OCI-M2 (cell line): ENCODE measurements around the gene PLCB1.
"Not testable (repeated sequence)": the region's sequence is repeated elsewhere in the genome, so short reads cannot be mapped to it uniquely, and the experiment has no call there.

Experiments
- DNase-seq: peaks from one replicate; lab custom pipeline; 2025; ENCODE audit not compliant: unreplicated experiment; lab: John Stamatoyannopoulos, UW

Gene PLCB1

GRCh38 chr20:8131598-8132483 is at the start of gene PLCB1:
TSS of gene PLCB1 (plus strand) at chr20:8132266. CDS start at chr20:8132652, 386 bp downstream.
- DNase-seq, result no peak

DNA sequence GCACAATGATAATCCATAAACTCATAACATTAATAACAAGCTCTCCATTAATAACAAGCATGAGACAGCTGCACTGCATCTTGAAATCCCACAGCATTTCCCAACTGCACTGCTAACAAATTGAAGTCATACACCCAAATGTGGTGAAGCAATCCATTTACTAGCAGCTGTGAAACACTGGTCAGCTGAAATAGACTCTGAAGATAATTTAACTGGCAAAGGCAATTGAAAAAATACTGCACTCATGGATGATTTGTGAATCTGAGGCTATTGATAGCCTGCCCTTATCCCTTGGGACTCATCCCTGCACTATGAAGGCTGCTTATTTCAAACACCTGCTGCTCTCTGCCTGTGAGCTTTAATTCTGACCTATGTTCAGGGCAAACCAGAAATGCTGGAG is 49.1 kb upstream of the PLCB1 start:
- DNase-seq, result no peak

DNA sequence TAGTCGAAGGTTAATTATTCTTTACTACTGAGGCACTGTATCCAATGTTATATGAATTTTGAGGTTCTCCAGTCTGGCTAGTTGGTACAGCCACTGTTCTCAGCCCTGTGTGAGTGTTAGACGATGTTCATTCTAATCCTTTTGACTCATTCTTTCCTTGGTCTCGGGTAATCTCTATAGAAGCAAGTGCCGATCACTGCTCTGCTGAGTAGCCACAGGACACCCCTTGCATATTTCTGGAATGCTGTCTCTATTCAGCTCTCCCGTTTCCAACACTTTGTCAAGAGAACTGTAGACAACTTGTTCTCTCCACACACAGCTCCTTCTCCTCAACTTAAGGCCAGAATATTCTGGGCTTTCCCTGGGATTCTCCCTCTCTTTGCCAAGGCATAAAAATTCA is 42.4 kb upstream of the PLCB1 start:
- DNase-seq, result no peak

GRCh38 chr20:8094415-8094818 is 37.6 kb upstream of the PLCB1 start:
- DNase-seq, result no peak

- DNase-seq, result no peak
Measured at GRCh38 chr20:8094850-8095249, 37.2 kb upstream of the PLCB1 start.

DNA sequence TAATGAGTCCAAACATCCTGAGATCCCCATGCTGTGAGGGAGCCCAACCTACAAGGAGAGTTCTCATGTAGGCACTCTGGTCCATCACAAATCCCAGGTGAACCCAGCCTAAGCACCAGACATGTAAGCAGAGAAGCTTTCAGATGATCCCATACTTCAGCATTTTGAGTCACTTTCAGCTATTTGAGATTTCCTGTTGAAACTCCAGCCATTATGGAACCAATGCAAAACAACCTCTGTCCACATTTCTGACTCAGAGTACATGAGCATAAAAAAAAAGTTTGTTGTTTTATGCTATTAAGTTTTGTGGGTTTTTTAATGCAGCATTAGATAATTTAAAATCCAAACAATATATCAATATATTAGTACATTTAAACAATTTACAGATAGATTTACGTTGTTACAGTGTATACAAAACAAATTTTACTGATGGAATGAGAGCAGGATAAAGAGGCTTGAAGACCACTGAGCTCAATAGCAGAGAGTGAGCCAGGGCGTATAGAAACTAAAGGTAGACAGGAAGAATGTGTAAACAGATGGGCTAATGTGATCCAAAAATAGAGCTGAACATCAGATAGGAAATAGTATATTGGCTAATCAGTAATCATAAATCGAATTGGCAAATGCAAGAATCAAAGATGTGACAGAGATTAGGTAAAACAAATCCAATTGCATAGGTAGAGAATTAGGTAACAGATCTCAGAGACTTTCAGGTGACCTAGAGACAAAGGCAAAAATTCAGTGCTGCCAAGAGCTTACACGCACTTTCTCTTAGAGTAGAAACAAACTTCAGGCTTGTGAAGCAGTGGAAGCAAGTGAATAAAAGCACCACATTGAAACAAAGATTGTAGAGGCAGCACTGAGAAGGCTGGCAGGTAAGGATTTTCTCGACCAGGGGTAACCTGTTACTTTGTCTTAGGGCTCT is 36.2 kb upstream of the PLCB1 start:
- no peak for DNase-seq

DNA sequence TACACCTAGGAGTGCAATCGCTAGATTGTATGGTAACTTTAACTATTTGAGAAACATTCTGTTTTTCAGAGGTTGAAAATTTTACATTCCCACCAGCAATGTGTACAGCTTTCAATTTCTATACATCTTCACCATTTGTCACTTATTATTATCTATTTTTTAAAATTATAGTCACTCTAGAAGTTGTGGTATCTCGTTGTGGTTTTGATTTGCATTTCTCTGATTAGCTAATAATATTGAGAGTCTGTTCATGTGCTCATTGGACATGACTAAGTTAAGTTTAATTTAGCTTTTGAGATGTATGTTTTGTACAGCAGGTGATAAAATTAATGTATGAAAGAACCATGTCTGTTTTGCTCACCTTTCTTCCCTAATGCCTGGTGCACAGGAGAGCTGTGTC is 34.8 kb upstream of the PLCB1 start:
- no peak for DNase-seq

DNA sequence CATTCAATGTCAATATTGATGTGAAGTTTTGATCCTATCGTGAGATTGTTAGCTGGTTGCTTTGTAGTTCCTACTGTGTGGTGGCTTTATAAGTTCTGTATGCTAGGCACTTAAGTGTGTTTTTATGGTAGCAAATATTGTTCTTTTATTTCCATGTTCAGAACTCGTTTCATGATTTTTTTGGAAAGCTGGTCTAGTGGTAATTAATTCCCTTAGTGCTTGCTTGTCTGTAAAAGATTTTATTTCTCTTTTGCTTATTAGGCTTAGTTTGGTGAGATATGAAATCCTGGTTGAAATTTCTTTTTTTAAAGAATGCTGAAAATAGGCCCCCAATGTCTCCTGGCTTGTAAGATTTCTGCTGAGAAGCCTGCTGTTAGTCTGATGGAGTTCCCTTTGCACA is 27.8 kb upstream of the PLCB1 start:
- no peak for DNase-seq

- not testable (repeated sequence) for DNase-seq
Measured at GRCh38 chr20:8114612-8115011, 17.5 kb upstream of the PLCB1 start.

GRCh38 chr20:8115436-8115835 is 16.6 kb upstream of the PLCB1 start:
- no peak for DNase-seq

- DNase-seq, result no peak
Measured at GRCh38 chr20:8116067-8116811, 15.8 kb upstream of the PLCB1 start.

- DNase-seq, result no peak
Measured at GRCh38 chr20:8117636-8118035, 14.4 kb upstream of the PLCB1 start.

GRCh38 chr20:8118039-8118438 is 14.0 kb upstream of the PLCB1 start:
- no peak for DNase-seq

DNA sequence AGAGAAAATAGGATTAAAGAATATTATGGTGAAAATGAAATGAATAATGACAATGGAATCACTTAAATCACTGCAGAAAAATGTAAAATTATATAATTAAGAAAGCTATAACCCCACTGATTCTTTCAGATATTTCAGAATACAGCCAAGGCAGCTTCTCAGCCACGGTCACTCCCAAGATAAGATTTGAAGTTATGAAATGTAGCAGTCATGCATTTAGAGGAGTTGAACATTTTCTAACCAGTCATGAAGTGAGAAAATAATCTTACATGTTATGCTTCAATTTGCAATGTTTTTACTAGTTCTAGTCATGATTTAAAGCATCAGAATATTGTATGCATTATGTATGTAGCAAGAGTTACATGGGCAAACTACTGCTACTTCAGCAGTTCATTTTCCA is 13.3 kb upstream of the PLCB1 start:
- no peak for DNase-seq

DNA sequence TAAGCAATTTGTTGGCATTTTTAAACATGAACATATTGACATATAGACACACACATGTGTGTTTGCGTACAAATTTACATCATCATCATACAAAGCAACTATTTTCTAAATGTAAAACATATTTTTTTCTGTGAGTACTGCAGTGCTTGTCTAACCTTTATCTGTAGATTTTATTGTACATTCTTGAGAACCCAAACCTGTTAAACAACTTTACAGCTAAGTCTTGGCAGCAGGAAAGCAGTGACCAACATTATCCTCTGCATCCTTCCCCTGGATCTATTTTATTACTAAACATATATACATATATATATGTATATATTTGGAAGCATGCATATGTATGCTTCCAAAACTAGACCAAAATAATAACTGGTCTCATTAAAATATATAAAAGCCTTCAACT is 10.4 kb upstream of the PLCB1 start:
- no peak for DNase-seq

- DNase-seq, result no peak
Measured at GRCh38 chr20:8124639-8125038, 7.4 kb upstream of the PLCB1 start.

- DNase-seq, result no peak
Measured at GRCh38 chr20:8126181-8126580, 5.9 kb upstream of the PLCB1 start.

DNA sequence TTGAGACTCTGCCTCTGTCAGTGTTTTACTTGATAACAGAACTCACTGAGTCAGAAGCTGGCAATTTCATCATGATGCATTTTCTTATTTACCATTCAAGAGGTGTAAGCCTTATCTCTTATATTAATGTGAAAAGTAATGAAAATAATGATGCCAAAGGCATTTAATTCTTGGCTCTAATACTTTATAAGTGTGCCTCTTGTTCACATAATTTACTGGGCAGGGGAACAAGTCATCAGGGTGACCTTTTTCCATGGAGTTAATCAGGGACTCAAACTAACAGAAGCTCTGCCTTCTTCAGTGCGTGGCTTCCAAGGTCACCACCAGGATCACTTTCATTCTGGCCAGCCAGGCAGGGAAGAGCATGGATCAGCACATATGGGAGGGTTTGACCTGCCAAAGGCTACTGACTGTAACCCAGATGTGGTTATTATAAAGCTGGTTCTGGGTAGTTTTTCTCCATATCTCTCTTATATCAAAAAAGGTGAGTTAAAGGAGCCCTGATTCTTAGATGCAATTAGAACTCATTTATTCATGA is 5.2 kb upstream of the PLCB1 start:
- DNase-seq, result no peak

GRCh38 chr20:8127553-8128255 is 4.4 kb upstream of the PLCB1 start:
- DNase-seq, result no peak

GRCh38 chr20:8128291-8129060 is 3.6 kb upstream of the PLCB1 start:
- DNase-seq, result no peak
